ENCODE measurements around the gene ARL15. TPM values are rescaled to one million over a fixed set of nuclear protein-coding genes. Genes with fewer than 3 reads are reported as not detected.
"Not testable (repeated sequence)": the region's sequence is repeated elsewhere in the genome, so short reads cannot be mapped to it uniquely, and the experiment has no call there.

ARL15 gene
- total and polyA plus RNA-seq, 5 donors = 14.2 to 30.3 (median 24.8) TPM

- Histone ChIP-seq H3K4me1 (ENCODE audit: control insufficient read depth, insufficient read depth, low read length) (no peaks in the 10 kb centered on the region), H3K27me3 (ENCODE audit: control insufficient read depth, insufficient read depth) (no peaks in the 10 kb centered on the region), H3K9me3 (ENCODE audit: control insufficient read depth, low read length) (no peaks in the 10 kb centered on the region), H3K4me3 (ENCODE audit: low read length) (no peak overlapping the region), H3K27ac (ENCODE audit: low read length) (no peak overlapping the region)
- no peak for DNase-seq
- ATAC-seq = no peak
- 95% methylated on average over 17 of the region's 17 CpGs for WGBS
- intact Hi-C loops (cut with DNase I) = no loop called here
These were observed 451.5 kb downstream of the ARL15 start for GRCh38 chr5:53858700-53859456.

DNA sequence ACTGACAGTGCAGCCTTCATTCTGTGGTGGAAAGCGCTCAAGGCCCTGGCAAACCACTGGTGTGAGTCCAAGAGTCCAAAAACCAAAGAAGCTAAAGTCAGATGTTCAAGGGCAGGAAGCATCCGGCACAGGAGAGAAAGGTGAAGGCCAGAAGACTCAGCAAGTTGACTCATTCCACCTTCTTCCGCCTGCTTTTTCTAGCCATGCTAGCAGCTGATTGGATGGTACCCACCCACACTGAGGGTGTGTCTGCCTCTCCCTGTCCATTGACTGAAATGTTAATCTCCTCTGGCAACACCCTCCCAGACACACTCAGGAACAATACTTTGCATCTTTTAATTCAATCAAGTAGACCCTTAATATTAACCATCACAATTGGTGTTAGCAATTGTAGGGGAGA is 453.9 kb downstream of the ARL15 start:
- H3K27ac ChIP-seq (ENCODE audit: low read length) = no peak overlapping the region
- H3K9me3 ChIP-seq (ENCODE audit: control insufficient read depth, low read length) = no peaks in the 10 kb centered on the region
- no peaks in the 10 kb centered on the region for H3K4me1 ChIP-seq (ENCODE audit: control insufficient read depth, insufficient read depth, low read length)
- H3K4me3 ChIP-seq (ENCODE audit: low read length) = no peak overlapping the region
- H3K27me3 ChIP-seq (ENCODE audit: control insufficient read depth, insufficient read depth) = no peaks in the 10 kb centered on the region
- no peak for ATAC-seq
- intact Hi-C loops (cut with DNase I) = no loop called here
- no peak for DNase-seq
- WGBS = 74% methylated on average over 3 of the region's 3 CpGs

DNA sequence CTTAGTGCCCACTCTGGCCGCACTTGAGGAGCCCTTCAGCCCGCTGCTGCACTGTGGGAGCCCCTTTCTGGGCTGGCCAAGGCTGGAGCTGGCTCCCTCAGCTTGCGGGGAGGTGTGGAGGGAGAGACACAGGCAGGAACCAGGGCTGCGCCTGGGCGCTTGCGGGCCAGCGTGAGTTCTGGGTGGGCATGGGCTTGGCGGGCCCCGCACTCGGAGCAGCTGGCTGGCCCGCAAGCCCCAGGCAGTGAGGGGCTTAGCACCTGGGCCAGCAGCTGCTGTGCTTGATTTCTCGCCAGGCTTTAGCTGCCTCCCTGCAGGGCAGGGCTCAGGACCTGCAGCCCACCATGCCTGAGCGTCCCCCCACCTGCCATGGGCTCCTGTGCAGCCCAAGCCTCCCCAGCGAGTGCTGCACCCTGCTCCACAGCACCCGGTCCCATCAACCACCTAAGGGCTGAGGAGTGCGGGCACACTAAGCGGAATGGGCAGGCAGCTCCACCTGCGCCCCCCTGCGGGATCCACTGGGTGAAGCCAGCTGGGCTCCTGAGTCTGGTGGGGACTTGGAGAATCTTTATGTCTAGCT is 473.4 kb downstream of the ARL15 start:
- H3K27ac ChIP-seq (ENCODE audit: low read length); H3K4me1 ChIP-seq (ENCODE audit: control insufficient read depth, insufficient read depth, low read length); ATAC-seq; H3K27me3 ChIP-seq (ENCODE audit: control insufficient read depth, insufficient read depth); intact Hi-C loops (cut with DNase I); H3K4me3 ChIP-seq (ENCODE audit: low read length); H3K9me3 ChIP-seq (ENCODE audit: control insufficient read depth, low read length): not testable (repeated sequence)
- WGBS = 94% methylated on average over 19 of the region's 19 CpGs
- DNase-seq = peak in 1 of 3 donors; percentile 40

DNA sequence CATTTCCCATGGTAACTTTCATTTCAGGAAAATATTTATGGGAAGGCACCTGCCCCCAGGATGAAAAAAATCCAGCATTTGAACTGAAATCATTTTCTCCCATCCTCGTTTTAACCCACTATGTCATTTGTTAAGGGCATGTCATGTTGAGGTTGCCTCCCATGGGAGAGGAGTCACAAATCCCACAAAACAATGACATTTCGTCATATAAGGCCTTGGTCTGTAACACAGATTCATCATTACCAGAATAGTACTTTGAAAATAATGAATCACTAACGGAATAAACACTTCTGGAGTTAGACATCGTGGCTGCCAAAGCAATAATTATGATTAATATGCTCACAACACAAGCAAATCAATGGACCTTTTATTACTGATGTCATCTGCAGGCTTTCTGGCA is 475.9 kb downstream of the ARL15 start:
- no peak for ATAC-seq
- Histone ChIP-seq H3K27ac (ENCODE audit: low read length) (no peak overlapping the region), H3K27me3 (ENCODE audit: control insufficient read depth, insufficient read depth) (no peaks in the 10 kb centered on the region), H3K9me3 (ENCODE audit: control insufficient read depth, low read length) (no peaks in the 10 kb centered on the region), H3K4me3 (ENCODE audit: low read length) (no peak overlapping the region), H3K4me1 (ENCODE audit: control insufficient read depth, insufficient read depth, low read length) (no peaks in the 10 kb centered on the region)
- intact Hi-C loops (cut with DNase I) = no loop called here
- WGBS = 73% methylated on average over 4 of the region's 4 CpGs
- no peak for DNase-seq

Small RNAs within 50 kb of the gene (microRNA-seq; reads per million reads assigned to microRNA genes)
- gene MIR4459 (0 reads per million in 2 donors), gene MIR581 (0.54 to 0.84 reads per million in 2 donors)

Other genes starting within 250 kb of the ARL15 start
- 100 to 1,000 TPM; 279 to 413 (median 391) TPM for gene HSPB3, start 145.1 kb upstream of the ARL15 start, total RNA-seq
- gene HSPB3, start 145.1 kb upstream of the ARL15 start, polyA plus RNA-seq = 644 TPM
- 10 to 100 TPM; 12.0 to 14.0 (median 12.8) TPM for gene SNX18, start 207.2 kb upstream of the ARL15 start, total RNA-seq
- 3.8 TPM for gene SNX18, start 207.2 kb upstream of the ARL15 start, polyA plus RNA-seq